Astrocyte of the spinal cord (primary cell): Measurements from ENCODE around the gene MMP21.

Experiments
- DNase-seq: peaks from one replicate; pipeline ENCODE4 v3.0.0; 2011; ENCODE audit warnings: low read depth, low spot score
- H3K4me3 ChIP-seq: 2 replicates; pipeline ENCODE4 v1.5.1; 2011; ENCODE audit warnings: low read depth, mild to moderate bottlenecking, low read length, moderate library complexity
- in situ Hi-C: cut with HindIII; loops from 2 replicates; pipeline ENCODE4 v1.10.0; 2017; ENCODE audit warnings: low sequenced_read_pairs
- TF ChIP-seq, protein P1 (sequence below): IDR thresholded peaks from 2 replicates; pipeline ENCODE4 v1.5.1; 2012; ENCODE audit warnings: low read depth, mild to moderate bottlenecking, low read length, inconsistent platforms

Gene MMP21, protein sequence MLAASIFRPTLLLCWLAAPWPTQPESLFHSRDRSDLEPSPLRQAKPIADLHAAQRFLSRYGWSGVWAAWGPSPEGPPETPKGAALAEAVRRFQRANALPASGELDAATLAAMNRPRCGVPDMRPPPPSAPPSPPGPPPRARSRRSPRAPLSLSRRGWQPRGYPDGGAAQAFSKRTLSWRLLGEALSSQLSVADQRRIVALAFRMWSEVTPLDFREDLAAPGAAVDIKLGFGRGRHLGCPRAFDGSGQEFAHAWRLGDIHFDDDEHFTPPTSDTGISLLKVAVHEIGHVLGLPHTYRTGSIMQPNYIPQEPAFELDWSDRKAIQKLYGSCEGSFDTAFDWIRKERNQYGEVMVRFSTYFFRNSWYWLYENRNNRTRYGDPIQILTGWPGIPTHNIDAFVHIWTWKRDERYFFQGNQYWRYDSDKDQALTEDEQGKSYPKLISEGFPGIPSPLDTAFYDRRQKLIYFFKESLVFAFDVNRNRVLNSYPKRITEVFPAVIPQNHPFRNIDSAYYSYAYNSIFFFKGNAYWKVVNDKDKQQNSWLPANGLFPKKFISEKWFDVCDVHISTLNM

DNA sequence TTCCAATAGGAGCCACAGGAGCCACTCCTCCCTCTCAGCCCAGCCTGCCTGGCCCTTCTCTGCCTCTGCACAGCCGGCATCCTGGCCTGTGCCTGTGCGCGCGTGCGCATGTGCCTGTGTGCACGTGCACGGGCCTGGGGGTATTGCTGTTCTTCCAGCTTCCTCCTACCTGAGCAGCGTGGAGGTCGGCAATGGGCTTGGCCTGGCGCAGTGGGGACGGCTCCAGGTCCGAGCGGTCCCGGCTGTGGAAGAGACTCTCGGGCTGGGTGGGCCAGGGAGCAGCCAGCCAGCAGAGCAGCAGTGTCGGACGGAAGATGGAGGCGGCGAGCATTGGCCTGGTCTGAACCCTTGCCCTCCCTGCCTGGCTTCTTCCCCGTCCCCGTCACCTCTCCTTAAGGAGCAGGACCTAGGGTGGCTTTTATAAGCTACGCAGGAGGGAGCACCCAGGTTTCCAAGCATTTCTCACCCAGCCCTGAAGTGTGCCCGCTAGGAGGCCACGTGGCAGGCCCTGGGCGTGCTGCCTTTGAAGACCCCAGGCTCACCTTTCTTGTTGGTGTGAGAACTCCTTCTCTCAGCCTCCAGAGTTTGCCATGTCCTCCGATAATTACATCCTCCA, at the start of gene MMP21:
Gene MMP21, minus strand, starts transcription at position 331 of the 616 bp plus-strand sequence. Its CDS starts 0 bp downstream, at position 331.
- TF ChIP-seq, protein P1, sequence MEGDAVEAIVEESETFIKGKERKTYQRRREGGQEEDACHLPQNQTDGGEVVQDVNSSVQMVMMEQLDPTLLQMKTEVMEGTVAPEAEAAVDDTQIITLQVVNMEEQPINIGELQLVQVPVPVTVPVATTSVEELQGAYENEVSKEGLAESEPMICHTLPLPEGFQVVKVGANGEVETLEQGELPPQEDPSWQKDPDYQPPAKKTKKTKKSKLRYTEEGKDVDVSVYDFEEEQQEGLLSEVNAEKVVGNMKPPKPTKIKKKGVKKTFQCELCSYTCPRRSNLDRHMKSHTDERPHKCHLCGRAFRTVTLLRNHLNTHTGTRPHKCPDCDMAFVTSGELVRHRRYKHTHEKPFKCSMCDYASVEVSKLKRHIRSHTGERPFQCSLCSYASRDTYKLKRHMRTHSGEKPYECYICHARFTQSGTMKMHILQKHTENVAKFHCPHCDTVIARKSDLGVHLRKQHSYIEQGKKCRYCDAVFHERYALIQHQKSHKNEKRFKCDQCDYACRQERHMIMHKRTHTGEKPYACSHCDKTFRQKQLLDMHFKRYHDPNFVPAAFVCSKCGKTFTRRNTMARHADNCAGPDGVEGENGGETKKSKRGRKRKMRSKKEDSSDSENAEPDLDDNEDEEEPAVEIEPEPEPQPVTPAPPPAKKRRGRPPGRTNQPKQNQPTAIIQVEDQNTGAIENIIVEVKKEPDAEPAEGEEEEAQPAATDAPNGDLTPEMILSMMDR: no peak
- DNase-seq: no peak
- H3K4me3 ChIP-seq: no peak within 1 kb of the TSS
- in situ Hi-C loops: no loop called here

DNA sequence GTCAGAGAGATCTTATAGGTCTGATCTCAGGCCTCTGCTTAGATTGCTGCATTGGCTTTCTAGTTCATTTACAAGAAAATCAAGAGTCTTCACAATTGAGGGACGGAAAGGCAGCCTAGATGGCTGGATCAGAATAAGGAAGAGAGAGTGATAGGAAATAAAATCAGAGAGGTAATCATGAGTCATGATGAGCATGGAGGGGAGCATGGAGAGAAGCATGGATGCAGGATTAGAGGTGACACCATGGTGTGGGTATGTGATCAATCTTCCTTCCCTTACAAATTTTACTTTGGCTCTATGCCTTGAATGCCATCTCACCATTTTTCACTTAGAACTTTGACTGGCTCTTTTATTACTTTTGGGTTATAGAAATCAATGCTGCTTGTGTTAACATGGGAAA, 49.1 kb upstream of the MMP21 start:
- no peak for DNase-seq
- peak overlapping the region; percentile 72 for H3K4me3 ChIP-seq
- TF ChIP-seq, protein P1: no peak

GRCh38 chr10:125823663-125824251, 48.1 kb upstream of the MMP21 start:
- in situ Hi-C loops: no loop called here
- peak overlapping the region; percentile 72 for H3K4me3 ChIP-seq
- DNase-seq: no peak
- TF ChIP-seq, protein P1: no peak

More for the DNA sequence above, 49.1 kb upstream of the MMP21 start:
- in situ Hi-C loops: no loop called here

- in situ Hi-C loops: no loop called here
- TF ChIP-seq, protein P1: no peak
- DNase-seq: peak; percentile 85
- peak within 1 kb of the TSS; percentile 72 for H3K4me3 ChIP-seq
Measured at GRCh38 chr10:125822878-125823662, 47.4 kb upstream of the MMP21 start, which contains the start of the genes BCCIP and UROS. Gene BCCIP, plus strand, starts transcription at chr10:125823546. Its CDS starts 12 bp downstream, at chr10:125823558. Gene UROS, minus strand, starts transcription at chr10:125823258. Its CDS starts 6,759 bp downstream, at chr10:125816499.

DNA sequence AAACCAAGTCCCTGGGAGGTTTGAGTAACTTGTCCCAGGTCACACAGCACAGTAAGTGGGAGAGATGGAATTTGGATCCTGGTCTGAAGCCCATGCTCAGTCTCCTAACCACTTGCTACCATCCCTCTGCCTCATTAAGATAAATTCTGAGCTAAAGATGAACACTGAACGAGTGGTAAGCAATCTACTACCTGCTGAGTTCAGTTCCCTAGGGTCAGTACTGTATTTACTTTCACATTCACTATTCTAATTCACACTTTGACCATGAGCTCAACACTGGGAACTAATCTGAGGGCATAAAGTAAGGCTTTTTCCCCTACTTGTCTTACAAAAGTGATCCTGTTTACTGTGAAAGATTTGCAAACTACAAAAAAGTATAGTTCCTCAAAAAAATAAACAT, 45.1 kb upstream of the MMP21 start:
- TF ChIP-seq, protein P1: no peak
- in situ Hi-C loops: no loop called here
- DNase-seq: no peak
- no peak overlapping the region for H3K4me3 ChIP-seq
